H1 (cell line): ENCODE results near the gene SHC3. TPM values are rescaled to one million over a fixed set of nuclear protein-coding genes. Genes with fewer than 3 reads are reported as not detected.

Source experiments
- CTCF ChIA-PET: fragments of 300-600 bp; sonication (Branson Sonifier 250); formaldehyde crosslinking; loops from one replicate; lab custom pipeline; 2021; ENCODE audit not compliant: partially characterized antibody; lab: Charles Lee
- POLR2A ChIA-PET: fragments of 300-600 bp; sonication (Branson Sonifier 250); formaldehyde crosslinking; loops from one replicate; lab custom pipeline; 2021; ENCODE audit warnings: inconsistent platforms; ENCODE audit not compliant: partially characterized antibody; lab: Charles Lee
- DNase-seq, 2 experiments: peaks; one replicate each; pipeline versions ENCODE4 v3.0.0 to v3.0.0-alpha.2; 2010 to 2022; ENCODE audit warnings: low spot score in 2 of 2, low read depth in 1 of 2, mixed read lengths in 1 of 2
- FAIRE-seq: peaks from 2 replicates; lab custom pipeline; 2011; peaks lifted over from hg19 to GRCh38; lab: Jason Lieb, UNC
- H2AFZ ChIP-seq: 2 replicates; pipeline ENCODE4 v1.8.1; 2012; ENCODE audit warnings: low read length, inconsistent platforms
- H2AK5ac ChIP-seq: 2 replicates; pipeline ENCODE4 v1.6.1; 2013; ENCODE audit warnings: low read depth, low read length
- H2BK120ac ChIP-seq: replicated peaks from 2 replicates; pipeline ENCODE3; 2013; ENCODE audit warnings: low read depth, low read length, inconsistent platforms
- H2BK12ac ChIP-seq: 2 replicates; pipeline ENCODE4 v1.6.1; 2013; ENCODE audit warnings: low read depth, low read length
- H2BK15ac ChIP-seq: 2 replicates; pipeline ENCODE4 v1.6.1; 2013; ENCODE audit warnings: low read length
- H2BK20ac ChIP-seq: 2 replicates; pipeline ENCODE4 v1.6.1; 2013; ENCODE audit warnings: low read length
- H2BK5ac ChIP-seq: 2 replicates; pipeline ENCODE4 v1.6.1; 2013; ENCODE audit warnings: low read depth, low read length
- H3K14ac ChIP-seq: 2 replicates; pipeline ENCODE4 v1.6.1; 2013; ENCODE audit warnings: inconsistent platforms; ENCODE audit not compliant: insufficient read length
- H3K18ac ChIP-seq: 2 replicates; pipeline ENCODE4 v1.6.1; 2013; ENCODE audit warnings: low read length; ENCODE audit errors: extremely low read depth
- H3K23ac ChIP-seq: 2 replicates; pipeline ENCODE4 v1.6.1; 2013; ENCODE audit warnings: inconsistent platforms; ENCODE audit not compliant: insufficient read length
- H3K23me2 ChIP-seq: 2 replicates; pipeline ENCODE4 v1.6.1; 2013; ENCODE audit warnings: low read depth, low read length
- H3K27ac ChIP-seq: 2 replicates; pipeline ENCODE4 v1.6.1; 2011; ENCODE audit warnings: low read depth, low read length, inconsistent platforms
- H3K27me3 ChIP-seq, 4 experiments: replicated peaks in 1 of 4; 1 replicate in 1 of 4; 2 replicates in 3 of 4; pipeline versions ENCODE4 v1.6.1 to v1.8.1; 2011 to 2013; ENCODE audit warnings: low read length in 3 of 4, mild to moderate bottlenecking in 3 of 4, inconsistent platforms in 2 of 4, mixed read lengths in 2 of 4, moderate library complexity in 1 of 4; ENCODE audit not compliant: control insufficient read depth in 3 of 4, insufficient read depth in 3 of 4; ENCODE audit errors: extremely low read depth in 1 of 4
- H3K36me3 ChIP-seq, 4 experiments: 2 replicates each; pipeline versions ENCODE4 v1.6.1 to v1.8.1; 2011 to 2013; ENCODE audit warnings: mild to moderate bottlenecking in 4 of 4, low read length in 3 of 4, moderate library complexity in 2 of 4, control low read depth in 1 of 4, inconsistent platforms in 1 of 4; ENCODE audit not compliant: insufficient read depth in 4 of 4, control insufficient read depth in 2 of 4
- H3K4ac ChIP-seq: replicated peaks from 2 replicates; pipeline ENCODE3; 2013; ENCODE audit warnings: low read length, low read depth, mixed read lengths, inconsistent platforms; ENCODE audit not compliant: insufficient read length
- H3K4me1 ChIP-seq, 4 experiments: replicated peaks in 1 of 4; 1 replicate in 1 of 4; 2 replicates in 3 of 4; pipeline versions ENCODE4 v1.6.1 to v1.8.1; 2011 to 2013; ENCODE audit warnings: low read length in 3 of 4, inconsistent platforms in 2 of 4, mixed read lengths in 1 of 4; ENCODE audit not compliant: insufficient read depth in 4 of 4, control insufficient read depth in 3 of 4
- H3K4me2 ChIP-seq, 2 experiments: 2 replicates each; pipeline versions ENCODE4 v1.6.1 to v1.8.1; 2011 to 2013; ENCODE audit warnings: low read depth in 2 of 2, low read length in 2 of 2, control low read depth in 1 of 2, inconsistent platforms in 1 of 2, mild to moderate bottlenecking in 1 of 2; ENCODE audit not compliant: insufficient read depth in 1 of 2
- H3K4me3 ChIP-seq, 4 experiments: fragments of 200-600, 300-600 bp in 1 of 4; sonication (generic), shearing (Covaris generic), sonication (Bioruptor Twin) in 1 of 4; 2 replicates each; pipeline versions ENCODE4 v1.5.1 to v1.8.1; 2011 to 2016; ENCODE audit warnings: low read length in 4 of 4, low read depth in 3 of 4, control low read depth in 2 of 4, inconsistent platforms in 2 of 4, mild to moderate bottlenecking in 2 of 4, mixed read lengths in 1 of 4, moderate library complexity in 1 of 4; ENCODE audit not compliant: insufficient read depth in 2 of 4; ENCODE audit errors: extremely low read depth in 1 of 4
- H3K56ac ChIP-seq: replicated peaks from 2 replicates; pipeline ENCODE3; 2013; ENCODE audit warnings: low read depth, mild to moderate bottlenecking, mixed read lengths, low read length, inconsistent platforms; ENCODE audit not compliant: insufficient read length
- H3K79me1 ChIP-seq: 2 replicates; pipeline ENCODE4 v1.6.1; 2013; ENCODE audit warnings: low read depth, low read length, control low read depth
- H3K79me2 ChIP-seq, 2 experiments: 2 replicates each; pipeline versions ENCODE4 v1.6.1 to v1.8.1; 2012 to 2013; ENCODE audit warnings: low read length in 2 of 2, mild to moderate bottlenecking in 2 of 2, inconsistent platforms in 1 of 2; ENCODE audit not compliant: insufficient read depth in 2 of 2, control insufficient read depth in 1 of 2
- H3K9ac ChIP-seq, 4 experiments: replicated peaks in 1 of 4; 1 replicate in 1 of 4; 2 replicates in 3 of 4; pipeline versions ENCODE4 v1.6.1 to v1.8.1; 2011 to 2013; ENCODE audit warnings: low read depth in 3 of 4, low read length in 3 of 4, control low read depth in 2 of 4, mild to moderate bottlenecking in 2 of 4, moderate library complexity in 2 of 4, inconsistent platforms in 1 of 4; ENCODE audit errors: extremely low read depth in 1 of 4
- H3K9me3 ChIP-seq, 2 experiments: 2 replicates each; pipeline versions ENCODE4 v1.6.1 to v1.8.1; 2012 to 2013; ENCODE audit warnings: mild to moderate bottlenecking in 2 of 2, moderate library complexity in 2 of 2, control low read depth in 1 of 2, inconsistent platforms in 1 of 2, low read depth in 1 of 2, low read length in 1 of 2, mixed read lengths in 1 of 2; ENCODE audit not compliant: insufficient read depth in 2 of 2
- H4K20me1 ChIP-seq, 2 experiments: replicated peaks in 1 of 2; 2 replicates each; pipeline versions ENCODE3 to v1.8.1; 2011 to 2013; ENCODE audit warnings: inconsistent platforms in 2 of 2, low read length in 2 of 2, mild to moderate bottlenecking in 1 of 2; ENCODE audit not compliant: insufficient read depth in 2 of 2, control insufficient read depth in 1 of 2
- H4K5ac ChIP-seq: 2 replicates; pipeline ENCODE4 v1.6.1; 2013; ENCODE audit warnings: low read length, low read depth, mixed read lengths, inconsistent platforms; ENCODE audit not compliant: insufficient read length
- H4K8ac ChIP-seq: 2 replicates; pipeline ENCODE4 v1.8.0; 2013; ENCODE audit warnings: mild to moderate bottlenecking, moderate library complexity, low read length, inconsistent platforms; ENCODE audit not compliant: insufficient read depth; ENCODE audit errors: extremely low read depth
- H4K91ac ChIP-seq: replicated peaks from 2 replicates; pipeline ENCODE3; 2013; ENCODE audit warnings: low read length, mixed read lengths, inconsistent platforms; ENCODE audit not compliant: insufficient read length
- BRCA1 ChIP-seq: IDR thresholded peaks from 2 replicates; pipeline ENCODE4 v1.6.1; 2012; ENCODE audit warnings: low read depth, low read length, improper control_type of control experiment
- CBX8 ChIP-seq: fragments of 300-800, 300-1000 bp; sonication (generic); IDR thresholded peaks from 2 replicates; pipeline ENCODE4 v1.7.1; 2016; ENCODE audit warnings: low read depth, low read length, borderline replicate concordance
- CHD1 ChIP-seq: IDR thresholded peaks from 2 replicates; pipeline ENCODE4 v1.6.1; 2012; ENCODE audit warnings: low read depth, low read length, improper control_type of control experiment
- JUN ChIP-seq: IDR thresholded peaks from 2 replicates; pipeline ENCODE4 v1.6.1; 2011; ENCODE audit warnings: low read depth, mild to moderate bottlenecking, improper control_type of control experiment, low read length
- RNF2 ChIP-seq: fragments of 200-900, 300-1000 bp; sonication (generic); IDR thresholded peaks from 2 replicates; pipeline ENCODE4 v1.7.1; 2016; ENCODE audit warnings: borderline replicate concordance, low read depth, mild to moderate bottlenecking, antibody characterized with exemption, low read length; ENCODE audit not compliant: poor library complexity, severe bottlenecking; ENCODE audit errors: missing control alignments
- RXRA ChIP-seq: IDR thresholded peaks from 2 replicates; pipeline ENCODE4 v1.6.1; 2011; ENCODE audit warnings: low read depth, mild to moderate bottlenecking, low read length, moderate library complexity; ENCODE audit not compliant: insufficient read depth
- SP2 ChIP-seq: IDR thresholded peaks from 2 replicates; pipeline ENCODE4 v1.6.1; 2012; ENCODE audit warnings: mild to moderate bottlenecking, low read length, inconsistent platforms
- TEAD4 ChIP-seq: IDR thresholded peaks from 2 replicates; pipeline ENCODE4 v1.6.1; 2012; ENCODE audit warnings: low read depth, low read length, inconsistent platforms, mixed read lengths
- WGBS, 2 experiments: shearing (Covaris generic) in 1 of 2; methylation state at CpG; one replicate each; pipeline versions ENCODE4 v1.1.6 to v1.1.7; 2013 to 2015; ENCODE audit warnings: low lambda C conversion rate in 2 of 2, mixed read lengths in 2 of 2, inconsistent platforms in 1 of 2, low coverage in 1 of 2, missing lambda C conversion rate in 1 of 2; ENCODE audit not compliant: insufficient replicate concordance in 2 of 2, insufficient coverage in 1 of 2, insufficient read length in 1 of 2; ENCODE audit errors: extremely low coverage in 1 of 2, missing lambda C conversion rate in 1 of 2; 5-methylcytosine and 5-hydroxymethylcytosine counted together
- polyA plus RNA-seq, 7 experiments: library from polyadenylated mRNA; depleted of rRNA in 3 of 7; stranded (reverse) in 5 of 7; unstranded in 2 of 7; fragments of >200 nt in 5 of 7; fragments of 200-250 nt in 2 of 7; gene quantifications; 1 replicate in 5 of 7; 2 replicates in 1 of 7; 4 replicates in 1 of 7; pipeline versions ENCODE4 v1.2.1 to v1.2.3, GENCODE V29; 2011 to 2013; ENCODE audit warnings: missing spikeins in 2 of 7, mixed read lengths in 2 of 7
- total RNA-seq: library from RNA; stranded (reverse); fragmentation: NEBNext Ultra II Directional; extraction: Animal tissue kit (Norgen Biotek cat#: 25700); gene quantifications from 2 replicates; pipeline ENCODE4 v1.2.1, GENCODE V29; 2021

Gene SHC3
- total and polyA plus RNA-seq, 2 of the 8 experiments (the other 6 are each of a cell fraction or from before 2014, with no cell fraction given): 1.4 to 7.1 TPM

DNA sequence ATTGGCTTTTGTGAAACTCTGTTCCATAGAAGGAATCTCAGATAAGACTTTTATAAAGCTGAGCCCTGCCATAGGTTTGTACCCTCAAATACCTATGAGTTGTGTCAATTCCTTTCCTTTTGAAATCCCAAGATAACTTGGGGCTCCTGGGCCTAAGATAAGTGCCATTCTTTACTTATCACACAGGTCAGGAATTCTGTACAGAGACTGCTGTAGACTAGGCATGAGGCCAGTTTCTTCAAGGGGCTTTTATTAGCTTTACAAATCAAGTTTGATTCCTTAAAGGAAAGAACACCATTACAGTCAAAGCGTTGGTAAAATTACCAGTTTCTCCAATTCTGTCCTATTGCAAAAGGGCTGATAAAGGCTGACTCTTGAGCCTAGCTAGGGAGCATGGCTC is 39.2 kb downstream of the SHC3 start:
- ChIA-PET CTCF (no interaction called here), POLR2A (no interaction called here)
- H3K27ac ChIP-seq: no peak overlapping the region
- H3K9me3 ChIP-seq: peaks cover 6 to 10% of the 10 kb centered on the region in 2 experiments; a peak in 3 of 4 replicates
- no peak overlapping the region for H3K56ac ChIP-seq
- no peak overlapping the region for H2BK15ac ChIP-seq
- H2BK5ac ChIP-seq: no peak overlapping the region
- no peak overlapping the region for H3K9ac ChIP-seq
- no peak overlapping the region for H4K8ac ChIP-seq
- no peaks in the 10 kb centered on the region for H4K20me1 ChIP-seq
- no peak overlapping the region for H2BK12ac ChIP-seq
- no peak overlapping the region for H3K23ac ChIP-seq
- no peak overlapping the region for H4K5ac ChIP-seq
- FAIRE-seq: no peak
- no peak overlapping the region for H3K4ac ChIP-seq
- H3K14ac ChIP-seq: no peak overlapping the region
- no peaks in the 10 kb centered on the region for H3K79me2 ChIP-seq
- no peak overlapping the region for H3K4me3 ChIP-seq
- H3K4me1 ChIP-seq: peaks cover 0 to 3% (median 1%) of the 10 kb centered on the region in 4 experiments; a peak in 3 of 7 replicates
- no peak overlapping the region for H2AFZ ChIP-seq
- no peaks in the 10 kb centered on the region for H3K23me2 ChIP-seq
- H3K4me2 ChIP-seq: no peak overlapping the region
- no peak overlapping the region for H2AK5ac ChIP-seq
- no peak overlapping the region for H2BK20ac ChIP-seq
- no peak overlapping the region for H2BK120ac ChIP-seq
- 86% methylated on average over 1 of the region's 1 CpG; no CpG with 5 or more reads in 1 of the 2 experiments for WGBS, 2 experiments
- H3K79me1 ChIP-seq: no peaks in the 10 kb centered on the region; the same call in 1 of the 2 replicates
- H3K18ac ChIP-seq: no peak overlapping the region
- H3K36me3 ChIP-seq: no peaks in the 10 kb centered on the region
- no peaks in the 10 kb centered on the region for H3K27me3 ChIP-seq
- no peak overlapping the region for H4K91ac ChIP-seq
- TF ChIP-seq BRCA1 (no peak), RNF2 (no peak), TEAD4 (no peak), SP2 (no peak), CHD1 (no peak), CBX8 (no peak), RXRA (no peak), JUN (no peak)
- no peak for DNase-seq
